Measurements from ENCODE around the gene PARD3.

The PARD3 gene

DNA sequence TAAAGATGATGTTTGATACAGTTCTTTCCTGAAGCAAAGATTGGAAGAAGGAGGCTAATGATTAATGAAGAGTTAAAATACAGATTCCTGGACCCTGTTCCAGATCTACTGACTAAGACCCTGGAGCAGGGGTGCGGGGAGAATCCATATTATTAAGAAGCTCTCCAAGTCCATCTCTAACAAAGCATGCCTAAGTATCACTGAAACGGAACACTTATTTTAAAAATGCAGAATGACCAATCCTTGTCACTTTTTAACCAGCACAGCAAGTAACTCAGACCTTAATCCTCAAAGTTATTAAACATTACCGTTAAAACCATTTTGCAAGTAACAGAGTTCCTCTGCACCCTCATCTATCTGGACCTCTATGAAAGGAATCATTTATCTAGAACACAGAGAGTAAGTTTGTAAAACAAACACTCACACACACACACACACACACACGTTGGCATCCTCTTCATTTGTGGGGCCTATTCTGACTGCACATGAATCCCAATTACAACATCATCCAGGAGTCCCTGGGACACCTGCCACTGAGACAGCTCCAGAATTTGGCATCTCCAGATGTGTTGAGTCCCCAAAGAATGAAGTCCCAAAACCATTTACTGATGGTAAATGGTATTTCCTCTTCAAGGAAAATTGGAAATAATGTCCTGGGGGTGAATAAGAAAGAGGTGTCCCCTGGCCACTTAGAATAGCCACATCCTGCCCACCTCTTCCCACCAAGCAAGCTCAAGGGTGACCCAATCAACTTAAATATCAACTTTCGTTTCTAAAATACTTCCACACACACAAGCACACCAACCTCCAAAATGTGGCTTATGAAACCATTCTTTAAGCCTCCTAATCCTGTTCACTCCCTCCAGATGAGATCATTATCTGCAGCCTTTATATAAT lies 117.5 kb downstream of the PARD3 start:
- no peak for DNase-seq

DNA sequence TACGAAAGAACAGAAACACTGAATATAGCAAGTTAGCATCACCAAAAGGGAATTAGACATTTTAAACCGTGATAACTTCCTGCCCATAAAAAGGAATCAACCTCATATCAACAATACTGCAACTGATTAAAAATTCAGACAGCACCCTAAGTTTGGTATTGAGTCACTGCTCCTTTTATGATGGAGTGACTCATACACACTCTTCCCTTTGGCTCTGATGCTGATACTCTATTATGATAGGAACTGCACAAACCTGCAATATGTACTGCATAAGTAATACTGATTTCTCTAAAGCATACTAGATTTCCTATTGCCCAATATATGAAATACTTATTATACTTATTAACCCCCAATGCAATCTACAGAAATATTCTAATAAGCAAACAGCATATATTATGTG lies 118.7 kb downstream of the PARD3 start:
- DNase-seq, result peak in 1 of 56 donors; percentile 8

DNA sequence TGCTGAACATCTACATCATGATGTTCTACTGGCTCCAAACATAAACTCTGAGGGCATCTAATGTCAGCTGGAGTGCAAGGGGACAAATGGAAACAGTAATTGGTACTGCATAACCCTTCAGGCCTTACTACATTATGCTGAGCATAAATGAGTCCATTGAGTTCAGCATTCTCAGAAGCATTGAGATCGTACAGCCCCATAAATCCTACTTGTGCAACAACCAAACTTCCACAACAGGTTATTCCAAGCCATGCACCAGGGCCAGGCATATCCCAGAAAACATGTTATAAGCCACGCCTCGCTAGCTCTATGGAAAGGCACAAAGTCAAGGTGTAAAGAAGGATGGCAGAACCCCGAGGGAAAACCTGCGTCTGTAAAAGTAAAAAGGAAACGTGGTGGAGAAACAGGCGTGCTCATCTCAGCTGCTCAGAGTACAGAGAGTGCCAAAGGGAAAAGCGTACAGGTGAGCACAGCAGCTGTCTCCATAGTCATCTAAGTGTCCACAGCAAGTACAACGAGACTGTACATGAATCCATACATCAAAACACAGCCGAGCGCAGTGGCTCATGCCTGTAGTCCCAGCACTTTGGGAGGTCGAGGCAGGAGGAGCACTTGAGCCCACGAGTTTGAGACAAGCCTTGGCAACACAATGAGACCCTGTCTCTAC lies 124.6 kb downstream of the PARD3 start:
- no peak for DNase-seq

DNA sequence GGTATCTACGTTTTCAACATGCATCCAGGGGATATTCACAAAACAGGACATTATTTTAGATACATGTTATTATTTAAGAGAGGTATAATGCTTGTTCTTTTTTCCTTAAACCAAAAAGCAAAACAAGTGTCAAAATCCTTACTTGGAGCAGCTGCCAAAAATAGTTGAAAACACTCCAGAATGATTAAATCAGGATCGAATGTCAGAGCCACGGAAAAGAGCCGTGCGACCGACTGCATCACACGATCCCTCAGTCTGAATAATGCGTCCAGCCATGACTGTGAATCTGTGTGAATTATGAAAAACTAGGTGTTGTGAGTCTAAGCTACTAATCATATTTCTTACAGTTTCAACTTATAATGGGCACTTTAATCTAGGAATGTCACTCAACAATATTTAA lies 126.0 kb downstream of the PARD3 start:
- DNase-seq, result no peak

DNA sequence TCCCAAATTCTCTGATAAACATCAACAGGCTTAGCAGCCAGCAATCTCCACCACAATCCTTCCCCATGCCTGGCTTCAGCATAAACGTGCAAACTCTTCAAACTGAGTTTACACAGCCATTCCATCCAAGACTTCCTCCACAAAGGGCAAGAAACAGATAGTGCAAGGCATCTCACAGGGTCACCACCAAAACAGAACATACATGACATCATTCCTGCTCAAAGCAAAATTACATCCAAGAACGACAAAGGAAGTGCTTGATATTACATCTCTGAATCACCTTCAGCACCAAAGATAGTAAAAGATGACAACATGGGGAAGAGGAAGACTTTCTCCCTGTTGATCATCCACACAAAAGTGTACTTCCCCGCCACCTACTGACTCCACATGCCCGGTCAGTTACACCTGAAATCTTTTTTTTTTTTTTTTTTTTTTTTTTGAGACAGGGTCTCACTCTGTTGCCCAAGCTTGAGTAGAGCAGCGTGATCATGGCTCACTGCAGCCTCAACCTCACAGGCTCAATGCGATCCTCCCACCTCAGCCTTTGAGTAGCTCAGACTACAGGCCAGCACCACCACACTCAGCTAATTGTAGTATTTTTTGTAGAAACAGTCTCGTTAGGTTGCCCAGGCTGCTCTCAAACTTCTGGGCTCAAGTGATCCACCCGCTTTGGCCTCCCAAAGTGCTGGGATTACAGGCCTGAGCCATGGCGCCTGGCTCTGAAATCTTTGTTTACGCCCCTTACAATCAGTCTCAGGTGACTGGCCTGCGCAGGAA lies 127.5 kb downstream of the PARD3 start:
- no peak for DNase-seq

DNA sequence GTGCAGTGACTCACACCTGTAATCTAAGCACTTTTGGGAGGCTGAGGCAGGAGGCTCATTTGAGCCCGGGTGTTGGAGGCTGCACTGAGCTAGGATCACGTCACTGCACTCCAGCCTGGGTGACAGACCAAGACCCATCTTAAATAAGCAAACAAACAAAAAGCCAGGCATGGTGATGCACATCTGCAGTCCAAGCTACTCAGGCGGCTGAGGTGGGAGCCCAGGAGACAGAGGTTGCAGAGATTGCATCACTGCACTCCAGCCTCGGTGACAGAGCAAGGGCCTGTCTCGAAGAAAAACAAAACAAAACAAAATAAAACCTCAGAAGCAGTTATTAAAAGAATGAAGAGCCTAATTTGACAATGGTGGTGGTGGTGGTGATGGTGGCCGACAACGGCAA lies 132.5 kb downstream of the PARD3 start:
- DNase-seq, result no peak

DNA sequence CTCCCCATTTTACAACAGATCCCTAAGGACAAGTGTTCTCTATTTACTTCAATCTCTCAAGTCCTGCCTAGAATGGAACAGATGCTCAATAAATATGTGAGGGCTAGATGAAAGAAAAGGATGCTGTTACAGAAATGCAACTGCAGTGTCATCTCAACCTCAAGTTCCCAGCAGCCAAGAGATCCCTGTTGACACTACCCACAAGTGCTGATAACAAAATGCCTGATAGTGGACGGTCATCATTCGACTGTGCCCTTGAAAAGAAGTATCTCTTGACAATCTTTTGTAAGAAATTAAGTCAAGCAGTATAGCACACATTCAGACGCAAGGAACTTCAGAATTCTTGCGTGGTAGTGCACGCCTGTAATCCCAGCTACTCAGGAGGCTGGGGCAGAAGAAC lies 133.2 kb downstream of the PARD3 start:
- no peak for DNase-seq

DNA sequence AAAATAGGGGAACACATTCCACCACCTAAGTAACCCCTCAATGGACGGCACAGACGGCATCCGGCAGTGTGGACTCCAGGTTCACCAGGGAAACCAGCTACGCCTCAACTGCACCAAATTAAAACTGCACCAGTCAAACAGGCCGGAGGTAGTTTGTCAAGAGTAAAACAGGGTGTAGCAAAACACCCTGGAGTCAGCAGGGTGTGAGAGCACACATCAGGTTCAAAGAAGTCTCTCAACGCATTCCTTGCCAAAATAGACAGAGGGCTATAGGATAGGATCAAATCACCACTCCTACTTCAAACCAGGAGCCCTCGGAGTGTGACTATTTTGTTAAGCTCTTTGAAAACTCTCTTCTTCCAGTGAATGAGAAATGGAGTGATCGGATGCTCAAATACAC lies 135.9 kb downstream of the PARD3 start:
- DNase-seq, result no peak

DNA sequence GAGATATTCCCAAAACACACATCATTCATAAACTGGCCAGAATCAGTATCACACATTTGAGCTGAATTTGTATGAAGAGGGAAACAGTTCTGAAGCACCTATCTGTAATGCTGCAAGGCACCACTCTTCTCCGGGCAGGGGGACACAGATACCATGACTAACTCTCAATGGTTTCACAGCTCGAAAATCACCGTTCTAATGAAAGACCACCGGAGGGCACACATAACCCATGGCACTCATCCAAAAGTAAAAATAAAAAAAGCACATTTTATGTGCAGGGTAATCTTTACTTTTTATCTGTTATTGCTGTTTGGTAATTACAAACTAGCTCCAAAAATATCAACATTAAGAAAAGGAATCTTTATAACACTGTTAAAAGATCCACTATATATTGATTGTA lies 137.5 kb downstream of the PARD3 start:
- DNase-seq, result no peak

DNA sequence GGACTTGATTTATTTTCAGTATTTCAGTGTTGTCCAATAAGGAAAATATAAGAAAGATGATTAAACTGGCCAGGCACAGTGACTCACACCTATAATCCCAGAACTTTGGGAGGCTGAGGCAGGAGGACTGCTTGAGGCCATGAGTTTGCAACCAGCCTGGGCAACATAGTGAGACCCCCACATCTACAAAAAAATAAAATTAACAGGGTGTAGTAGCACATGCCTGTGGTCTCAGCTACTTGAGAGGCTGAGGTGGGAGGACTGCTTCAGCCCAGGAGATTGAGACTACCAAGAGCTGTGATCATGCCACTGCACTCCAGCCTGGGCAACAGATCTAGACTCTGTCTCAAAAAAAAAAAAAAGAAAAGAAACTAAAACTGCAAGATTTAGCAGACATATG lies 138.0 kb downstream of the PARD3 start:
- no peak for DNase-seq

DNA sequence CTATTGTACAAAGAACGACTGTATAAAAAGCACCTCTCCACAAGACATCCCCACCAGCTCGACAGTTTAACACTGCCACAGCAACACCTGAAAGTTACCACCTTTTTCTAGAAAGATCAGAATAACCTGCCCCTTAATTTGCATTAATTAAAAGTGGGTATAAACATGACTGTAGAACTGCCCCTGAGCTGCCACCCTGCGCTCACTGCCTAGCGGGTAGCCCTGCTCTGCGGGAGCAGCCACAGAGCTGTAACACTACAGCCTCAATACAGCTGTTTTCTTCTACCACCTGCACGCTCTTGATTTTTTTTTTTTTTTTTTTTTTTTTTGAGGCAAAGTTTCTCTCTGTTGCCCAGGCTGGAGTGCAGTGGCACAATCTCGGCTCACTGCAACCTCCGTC lies 140.9 kb downstream of the PARD3 start:
- no peak for DNase-seq

DNA sequence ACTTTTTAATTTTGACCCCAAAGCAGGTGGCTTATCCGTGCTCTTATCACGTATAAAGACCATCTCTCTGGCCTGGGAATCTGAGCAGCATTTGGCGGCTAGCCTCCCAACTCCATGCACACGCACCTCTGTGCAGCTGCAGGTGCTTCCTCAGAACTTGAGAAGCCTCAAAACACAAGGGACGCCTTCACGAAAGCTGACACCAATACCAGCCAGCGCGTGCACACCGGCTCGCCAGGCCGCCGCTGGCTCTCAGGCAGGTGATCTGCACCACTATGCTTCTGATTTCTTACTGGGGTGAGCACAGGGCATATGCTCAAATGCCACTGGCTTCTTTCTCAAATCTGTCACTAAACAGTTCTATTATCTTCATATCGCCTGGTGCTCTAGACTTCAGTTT lies 145.0 kb downstream of the PARD3 start:
- no peak for DNase-seq

DNA sequence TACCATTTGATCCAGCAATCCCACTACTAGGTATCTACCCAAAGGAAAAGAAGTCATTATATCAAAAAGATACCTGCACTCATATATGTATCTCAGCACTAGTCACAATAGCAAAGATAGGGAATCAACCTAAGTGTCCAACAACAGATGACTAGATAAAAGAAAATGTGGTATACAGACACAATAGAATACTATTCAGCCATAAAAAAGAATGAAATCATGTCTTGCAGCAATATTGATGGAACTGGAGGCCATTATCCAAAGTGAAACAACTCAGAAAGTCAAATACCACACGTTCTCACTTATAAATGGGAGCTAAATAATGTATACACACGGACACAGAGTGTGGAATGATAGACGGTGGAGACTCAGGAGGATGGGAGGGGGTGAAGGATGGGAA lies 146.0 kb downstream of the PARD3 start:
- no peak for DNase-seq

DNA sequence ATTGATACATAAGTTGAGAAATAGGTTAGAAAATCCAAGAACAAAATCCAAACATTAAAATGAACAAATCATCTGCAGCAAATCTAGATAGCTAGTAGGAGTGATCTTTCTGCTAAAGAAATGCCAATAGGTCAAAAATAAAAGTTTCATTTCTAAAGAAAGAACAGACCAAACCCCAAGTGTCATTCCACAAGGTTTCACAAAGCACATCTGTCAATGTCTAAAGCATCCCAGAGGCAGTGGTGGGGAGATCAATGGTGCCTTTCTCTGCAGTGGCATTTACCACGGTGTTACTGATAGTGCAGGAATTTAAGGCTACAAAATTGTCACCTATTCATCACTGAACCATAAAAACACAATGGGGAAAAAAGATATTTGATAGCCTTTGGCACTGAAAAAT lies 147.9 kb downstream of the PARD3 start:
- no peak for DNase-seq

DNA sequence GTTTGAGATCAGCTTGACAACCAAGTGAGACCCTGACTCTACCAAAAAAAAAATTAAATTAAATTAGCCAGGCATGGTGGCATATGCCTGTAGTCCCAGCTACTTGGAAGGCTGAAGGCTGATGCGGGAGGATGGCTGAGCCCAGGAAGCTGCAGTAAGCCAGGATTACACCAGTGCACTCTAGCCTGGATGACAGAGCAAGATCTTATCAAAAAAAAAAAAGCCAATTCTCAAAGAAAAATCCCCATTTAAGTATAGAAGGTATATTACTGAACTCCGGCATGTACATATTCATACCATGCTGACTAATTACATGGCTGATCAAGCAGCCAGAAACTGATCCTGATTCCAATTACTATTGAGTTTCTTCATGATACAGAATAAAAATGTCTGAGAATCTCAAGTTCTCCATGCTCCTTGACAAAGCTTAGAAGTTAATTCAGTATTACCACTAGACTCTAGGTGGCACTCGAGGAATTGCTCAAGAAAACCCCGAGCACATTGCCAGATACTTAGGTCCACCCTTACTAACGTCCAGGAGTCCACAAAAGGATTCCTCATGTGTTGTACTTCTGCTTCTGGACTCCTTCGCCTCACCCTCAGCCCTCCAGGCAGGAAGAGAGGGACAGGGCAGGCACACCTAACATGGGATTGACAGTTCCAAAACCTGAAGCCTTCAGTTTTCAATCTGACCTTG lies 148.9 kb downstream of the PARD3 start:
- DNase-seq, result peak in 8 of 56 donors; percentile 5 to 33 (median 14)

DNA sequence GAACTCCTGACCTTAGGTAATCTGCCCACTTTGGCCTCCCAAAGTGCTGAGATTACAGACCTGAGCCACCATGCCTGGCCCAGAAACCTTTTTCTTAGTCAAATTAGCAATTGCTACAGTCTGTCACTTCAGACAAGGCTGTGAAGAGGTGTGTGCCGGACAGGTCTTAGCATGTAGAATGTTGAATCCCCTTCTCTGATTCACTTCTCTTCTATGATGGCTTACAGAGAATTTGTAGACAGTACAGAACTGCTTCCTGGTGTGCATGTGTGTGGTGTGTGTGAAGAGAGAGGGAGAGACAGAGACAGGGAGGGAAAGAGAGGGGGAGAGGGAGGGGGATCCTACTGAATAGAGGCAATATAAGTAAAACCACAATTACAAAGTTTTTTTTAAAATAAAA lies 150.4 kb downstream of the PARD3 start:
- no peak for DNase-seq

DNA sequence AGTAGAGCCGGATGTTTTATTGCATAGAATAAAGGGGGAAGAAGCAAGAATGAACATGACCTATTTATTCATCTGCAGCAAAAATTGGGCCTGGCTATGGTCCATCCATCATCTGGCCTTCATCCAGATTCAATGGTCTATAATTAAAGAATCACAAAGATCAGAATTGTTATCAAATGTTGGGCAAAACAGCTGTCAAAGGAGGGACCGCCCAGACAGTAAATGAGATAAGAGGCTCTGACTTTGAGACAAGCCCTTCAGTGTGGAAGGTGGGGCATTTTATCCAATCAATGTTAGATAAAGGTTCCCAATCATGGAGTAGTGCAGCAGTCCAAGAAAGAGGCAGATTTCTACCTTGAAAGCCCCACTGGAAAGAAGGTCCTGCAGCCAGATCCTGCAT lies 153.5 kb downstream of the PARD3 start:
- no peak for DNase-seq

DNA sequence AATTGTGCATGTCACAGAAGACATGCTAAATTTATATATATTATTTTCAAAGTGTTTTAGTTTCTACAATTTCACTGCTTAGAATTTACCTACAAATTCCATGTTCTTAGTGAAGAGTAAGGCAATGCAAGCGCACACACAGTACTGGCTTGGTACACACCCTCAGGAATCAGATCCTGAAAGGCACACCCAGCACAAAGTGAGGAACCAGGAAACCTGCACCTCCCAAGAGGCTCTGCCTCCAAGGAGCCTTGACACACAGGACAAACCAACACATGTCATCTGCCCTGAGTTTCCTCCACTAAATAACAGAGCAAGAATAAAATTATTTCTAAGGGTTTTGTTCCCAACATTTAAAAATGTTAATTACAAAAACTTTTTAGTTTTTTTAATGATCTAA lies 156.2 kb downstream of the PARD3 start:
- no peak for DNase-seq

DNA sequence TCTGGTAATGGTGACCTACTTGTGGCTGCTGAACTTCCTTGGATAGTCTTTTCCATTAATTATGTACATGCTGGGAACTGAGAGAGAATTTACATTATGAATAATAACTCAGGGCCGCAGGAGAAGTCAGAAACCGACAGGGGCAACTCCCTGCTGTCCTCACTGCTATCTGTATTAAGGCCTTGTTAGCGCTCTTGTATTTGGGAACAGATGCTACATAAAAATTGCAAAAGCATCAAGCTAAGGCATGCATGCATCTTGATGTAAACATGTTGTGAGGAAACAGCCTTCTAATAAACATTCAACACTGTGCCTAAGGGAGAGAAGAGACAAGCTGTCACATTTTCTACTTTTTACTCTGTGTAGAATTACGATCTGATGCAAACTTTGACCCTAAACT lies 158.4 kb downstream of the PARD3 start:
- DNase-seq, result no peak

DNA sequence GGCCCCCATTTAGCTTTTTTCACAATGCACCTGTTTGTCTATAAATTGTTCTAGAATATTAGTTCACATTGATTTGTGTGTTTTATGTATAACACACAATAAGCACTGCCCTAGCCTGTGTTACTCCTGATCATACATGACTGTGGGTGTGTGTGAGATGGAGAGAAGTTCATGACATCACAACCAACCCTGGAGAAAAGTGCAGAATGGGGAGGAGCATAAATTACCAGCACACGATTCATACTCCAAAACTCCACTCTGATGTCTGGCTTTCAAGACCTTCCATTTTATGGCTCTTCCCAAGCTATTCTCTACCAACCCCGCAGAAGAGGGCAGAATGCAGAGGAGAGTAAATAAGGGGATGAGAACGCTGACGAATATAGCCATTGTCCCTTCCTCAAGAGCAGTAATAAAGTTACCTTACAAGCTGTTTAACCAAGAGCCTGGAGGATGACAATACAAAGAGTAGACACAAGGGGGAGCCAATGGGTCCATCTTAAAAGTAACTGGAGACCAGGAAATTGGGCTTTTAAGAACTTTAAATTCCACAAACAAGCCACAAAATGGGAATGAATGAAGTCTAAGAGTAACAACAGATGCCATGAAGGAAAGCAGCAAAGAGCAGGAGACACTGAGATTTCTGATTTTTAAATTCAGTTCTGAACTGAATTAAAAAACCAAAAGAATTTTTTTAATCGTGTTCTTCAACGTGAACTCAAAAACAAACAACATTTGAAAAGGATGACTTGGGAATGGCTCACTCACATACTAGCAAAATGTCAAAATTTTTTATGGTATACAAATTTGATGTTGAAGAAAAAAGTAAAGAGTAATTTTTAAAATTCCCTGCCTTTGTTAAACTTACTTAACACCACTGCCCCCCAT lies 159.6 kb downstream of the PARD3 start:
- peak in 6 of 56 donors; percentile 1 to 53 (median 6) for DNase-seq

DNA sequence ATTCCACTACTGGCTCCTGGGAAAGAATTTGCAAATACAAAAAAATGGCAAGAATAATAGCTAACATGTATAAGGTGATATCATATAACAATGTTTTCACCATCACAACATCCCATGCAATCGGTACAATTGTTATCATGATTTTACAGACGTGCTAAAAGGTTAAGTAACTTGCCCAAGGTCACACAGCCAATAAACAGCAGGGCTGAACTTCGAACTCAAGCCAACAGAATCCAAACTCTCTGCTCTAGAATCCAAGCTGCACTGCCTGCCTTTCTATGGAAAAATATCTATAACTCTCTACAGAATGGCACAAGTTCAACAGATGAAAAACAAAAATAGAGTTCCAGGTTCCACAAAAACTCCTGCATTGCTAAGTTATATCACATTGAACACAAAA lies 160.9 kb downstream of the PARD3 start:
- DNase-seq, result no peak
